Measurements from ENCODE around the gene CFAP100.

Gene CFAP100

DNA sequence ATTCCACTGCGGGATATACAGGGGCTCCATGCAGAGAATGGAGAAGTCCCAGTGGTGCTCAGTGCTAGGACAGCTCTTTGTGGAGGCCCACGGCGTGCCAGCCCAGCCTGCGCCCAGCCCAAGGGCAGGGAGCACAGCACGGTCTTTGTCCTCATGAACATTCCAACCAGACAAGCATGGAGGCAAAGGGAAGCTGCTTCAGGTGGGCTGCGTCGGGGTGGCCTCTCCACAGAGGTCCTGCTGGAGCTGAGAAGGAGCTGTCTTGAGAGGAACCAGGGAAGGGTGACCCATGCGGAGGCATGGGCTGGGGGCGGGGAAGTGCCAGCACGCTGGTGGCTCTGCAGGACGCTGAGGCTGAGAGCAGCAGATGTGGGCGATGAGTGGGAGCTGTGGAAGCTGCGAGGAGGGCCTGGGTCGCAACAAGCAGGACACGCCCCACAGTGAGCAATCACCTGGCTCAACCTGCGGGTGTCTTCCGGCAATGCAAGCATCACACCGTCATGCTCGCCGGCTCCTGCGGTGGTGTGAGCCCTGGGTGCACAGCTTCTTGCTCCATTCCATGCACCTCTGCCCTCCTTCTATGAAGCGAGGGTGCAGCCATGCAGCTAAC is 23.5 kb upstream of the CFAP100 start:
- H3K4me3 Mint-ChIP-seq = no peak overlapping the region
- DNase-seq = no peak
- TF ChIP-seq, protein P1, sequence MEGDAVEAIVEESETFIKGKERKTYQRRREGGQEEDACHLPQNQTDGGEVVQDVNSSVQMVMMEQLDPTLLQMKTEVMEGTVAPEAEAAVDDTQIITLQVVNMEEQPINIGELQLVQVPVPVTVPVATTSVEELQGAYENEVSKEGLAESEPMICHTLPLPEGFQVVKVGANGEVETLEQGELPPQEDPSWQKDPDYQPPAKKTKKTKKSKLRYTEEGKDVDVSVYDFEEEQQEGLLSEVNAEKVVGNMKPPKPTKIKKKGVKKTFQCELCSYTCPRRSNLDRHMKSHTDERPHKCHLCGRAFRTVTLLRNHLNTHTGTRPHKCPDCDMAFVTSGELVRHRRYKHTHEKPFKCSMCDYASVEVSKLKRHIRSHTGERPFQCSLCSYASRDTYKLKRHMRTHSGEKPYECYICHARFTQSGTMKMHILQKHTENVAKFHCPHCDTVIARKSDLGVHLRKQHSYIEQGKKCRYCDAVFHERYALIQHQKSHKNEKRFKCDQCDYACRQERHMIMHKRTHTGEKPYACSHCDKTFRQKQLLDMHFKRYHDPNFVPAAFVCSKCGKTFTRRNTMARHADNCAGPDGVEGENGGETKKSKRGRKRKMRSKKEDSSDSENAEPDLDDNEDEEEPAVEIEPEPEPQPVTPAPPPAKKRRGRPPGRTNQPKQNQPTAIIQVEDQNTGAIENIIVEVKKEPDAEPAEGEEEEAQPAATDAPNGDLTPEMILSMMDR (IDR thresholded peaks at IDR 0.05) = no peak
- H3K36me3 Mint-ChIP-seq (ENCODE audit: low read depth) = no peaks in the 10 kb centered on the region
- H3K9me3 Mint-ChIP-seq = peaks cover 6% of the 10 kb centered on the region
- no peak overlapping the region for H3K27ac Mint-ChIP-seq
- H3K4me1 Mint-ChIP-seq = peaks cover 32% of the 10 kb centered on the region
- H3K27me3 Mint-ChIP-seq (ENCODE audit: low read depth, poor library complexity) = peaks cover 4% of the 10 kb centered on the region

DNA sequence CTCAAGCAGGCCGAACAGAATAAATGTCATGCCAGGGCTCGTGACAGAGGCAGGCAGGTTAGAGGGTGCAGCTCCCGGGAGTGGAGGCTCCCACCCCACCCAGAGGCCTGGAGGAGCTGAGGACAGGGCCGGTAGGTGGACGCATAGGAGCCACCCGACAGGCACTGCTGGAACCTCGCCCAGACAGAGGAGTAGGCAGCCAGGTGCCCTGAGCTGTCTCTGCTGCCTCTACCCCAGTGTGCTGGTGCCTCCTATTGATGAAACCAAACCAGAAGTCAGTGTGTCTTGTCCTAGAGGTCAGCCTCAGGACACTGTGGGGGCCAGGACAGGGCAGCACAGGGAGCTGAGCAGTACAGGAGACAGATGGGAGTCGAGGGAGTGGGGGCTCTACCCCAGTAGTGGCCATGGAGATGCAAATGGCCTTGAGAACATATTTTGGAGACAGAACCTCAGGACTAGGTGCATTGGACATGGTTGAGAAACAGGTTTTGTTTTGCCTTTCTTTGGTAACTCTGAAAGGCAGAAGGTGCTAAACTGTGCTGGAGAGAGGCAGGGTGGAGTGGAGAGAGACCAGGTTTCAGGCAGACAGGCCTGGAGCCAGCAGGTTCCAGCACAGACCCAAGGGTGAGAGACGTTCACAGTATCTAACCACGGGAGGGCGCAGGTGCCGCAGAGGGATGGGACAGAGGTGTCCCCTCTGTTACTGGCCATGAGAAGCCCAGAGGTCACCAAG is 22.1 kb upstream of the CFAP100 start:
- H3K27me3 Mint-ChIP-seq (ENCODE audit: low read depth, poor library complexity) = peaks cover 7% of the 10 kb centered on the region
- peaks cover 6% of the 10 kb centered on the region for H3K9me3 Mint-ChIP-seq
- no peaks in the 10 kb centered on the region for H3K36me3 Mint-ChIP-seq (ENCODE audit: low read depth)
- H3K4me1 Mint-ChIP-seq = peaks cover 40% of the 10 kb centered on the region
- DNase-seq = no peak
- TF ChIP-seq, protein P1 (IDR thresholded peaks at IDR 0.05) = no peak
- no peak overlapping the region for H3K27ac Mint-ChIP-seq
- no peak overlapping the region for H3K4me3 Mint-ChIP-seq

DNA sequence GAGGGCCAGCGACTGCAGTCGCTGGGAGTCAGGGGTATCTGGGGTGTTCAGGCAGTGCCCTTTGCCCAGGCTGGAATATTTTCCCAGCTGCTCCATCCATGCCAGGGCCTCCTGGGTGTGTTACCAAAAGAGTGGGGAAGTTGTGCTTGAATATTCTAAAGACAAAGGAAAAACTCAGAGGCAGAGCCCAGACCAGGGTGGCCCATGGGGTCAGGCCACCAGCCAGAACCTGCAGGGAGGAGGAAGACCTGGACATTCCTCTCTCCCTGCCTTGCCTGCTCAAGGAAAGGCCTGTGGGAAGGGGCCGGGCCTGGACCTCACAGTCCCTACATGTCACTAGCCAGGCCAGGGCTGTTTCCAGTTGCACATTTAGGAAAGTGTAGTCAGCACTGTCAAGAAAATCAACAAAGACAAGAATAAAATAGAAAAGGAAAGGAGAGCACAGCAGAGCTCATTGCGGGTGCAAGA is 21.5 kb upstream of the CFAP100 start:
- TF ChIP-seq, protein P1 (IDR thresholded peaks at IDR 0.05) = no peak
- Mint-ChIP-seq H3K27ac (no peak overlapping the region), H3K36me3 (ENCODE audit: low read depth) (no peaks in the 10 kb centered on the region), H3K9me3 (peaks cover 6% of the 10 kb centered on the region), H3K4me3 (no peak overlapping the region), H3K27me3 (ENCODE audit: low read depth, poor library complexity) (peaks cover 8% of the 10 kb centered on the region), H3K4me1 (peaks cover 40% of the 10 kb centered on the region)
- DNase-seq = no peak

DNA sequence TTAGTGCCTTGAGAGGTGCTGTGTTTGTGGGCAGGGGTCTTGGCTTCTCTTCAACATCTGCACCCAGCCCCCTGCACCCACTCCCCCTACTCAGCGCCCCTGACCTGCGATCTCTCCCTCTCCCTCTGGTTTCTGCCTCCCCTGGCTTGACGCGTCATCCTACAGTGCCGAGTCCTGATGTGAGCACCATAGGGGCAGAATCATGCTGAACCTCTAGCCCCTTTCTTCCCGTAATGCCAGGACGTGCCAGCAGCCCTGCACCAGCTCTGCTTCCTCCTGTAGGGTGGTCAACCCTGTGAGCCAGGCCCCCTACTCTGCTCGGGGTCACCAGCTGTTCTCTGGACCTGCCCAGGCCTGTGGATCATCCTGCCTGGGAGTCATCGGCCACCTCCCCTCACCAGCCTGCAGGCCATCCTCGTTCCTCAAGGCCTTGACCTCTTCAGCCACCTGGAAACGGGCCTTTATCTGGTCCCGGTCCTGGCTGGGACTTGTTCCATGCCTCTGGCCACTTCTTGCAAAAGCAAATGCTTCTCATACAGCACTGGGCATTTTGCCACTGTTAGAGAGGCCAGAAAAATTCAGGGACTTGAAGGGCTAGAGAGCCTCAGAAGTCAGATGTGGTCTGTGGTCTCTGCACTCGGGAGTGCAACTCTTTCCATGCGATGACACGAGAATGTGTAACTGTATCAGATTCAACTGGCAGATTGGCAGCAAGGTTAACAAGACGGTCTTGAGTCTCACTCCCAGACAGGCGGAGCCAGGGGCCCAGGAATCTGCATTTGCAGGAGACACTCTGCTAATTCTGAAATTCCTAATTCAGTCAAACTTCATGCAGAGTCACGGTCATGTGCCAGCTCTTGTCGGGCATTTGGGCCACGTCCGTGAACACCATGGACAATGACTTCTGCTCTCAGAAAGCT is 20.8 kb upstream of the CFAP100 start:
- peak overlapping the region; percentile 83 for H3K27ac Mint-ChIP-seq
- TF ChIP-seq, protein P1 (IDR thresholded peaks at IDR 0.05) = no peak

DNA sequence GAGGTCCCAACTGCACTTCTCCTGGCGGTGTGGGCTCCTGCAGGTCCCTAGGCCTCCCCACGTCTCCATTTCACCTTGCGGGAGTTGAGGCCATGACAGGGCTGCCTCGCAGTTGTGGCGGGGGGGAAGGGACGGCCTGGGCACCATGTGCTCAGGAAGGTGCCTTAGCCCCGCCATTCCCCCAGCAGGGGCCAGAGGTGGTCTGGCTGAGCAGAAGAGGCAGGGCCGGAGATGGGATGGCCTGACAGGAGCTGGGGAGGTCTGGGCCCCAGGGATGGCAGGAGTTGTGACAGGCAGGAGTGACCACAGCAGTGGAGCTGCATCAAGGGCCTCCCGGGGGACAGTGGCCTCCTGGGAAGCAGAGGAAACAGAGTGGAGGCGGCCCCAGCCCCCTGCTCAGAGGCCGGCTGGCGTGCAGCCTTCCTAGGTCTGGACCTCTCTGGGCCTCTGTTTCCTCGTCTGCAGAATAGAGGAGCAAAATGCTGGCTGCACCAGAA is 18.8 kb upstream of the CFAP100 start:
- Mint-ChIP-seq H3K4me1 (peaks cover 40% of the 10 kb centered on the region), H3K9me3 (no peaks in the 10 kb centered on the region), H3K4me3 (no peak overlapping the region), H3K36me3 (ENCODE audit: low read depth) (no peaks in the 10 kb centered on the region), H3K27me3 (ENCODE audit: low read depth, poor library complexity) (peaks cover 15% of the 10 kb centered on the region), H3K27ac (no peak overlapping the region)
- TF ChIP-seq, protein P1 (IDR thresholded peaks at IDR 0.05) = no peak
- DNase-seq = no peak

More for the DNA sequence above, 20.8 kb upstream of the CFAP100 start:
- Mint-ChIP-seq H3K9me3 (peaks cover 6% of the 10 kb centered on the region), H3K4me1 (peaks cover 40% of the 10 kb centered on the region), H3K36me3 (ENCODE audit: low read depth) (no peaks in the 10 kb centered on the region), H3K27me3 (ENCODE audit: low read depth, poor library complexity) (peaks cover 8% of the 10 kb centered on the region), H3K4me3 (no peak overlapping the region)
- DNase-seq = no peak

Measured in nephron progenitor cell (in vitro differentiated cells).